Endothelial cell (in vitro differentiated cells): ENCODE measurements around the gene SNX27. TPM values are rescaled to one million over a fixed set of nuclear protein-coding genes. Genes with fewer than 3 reads are reported as not detected.

ENCODE experiments used
- DNase-seq: peaks from one replicate; pipeline ENCODE4 v3.0.0; 2021; ENCODE audit warnings: low spot score
- H3K27ac Mint-ChIP-seq: one replicate; pipeline ENCODE4 v1.8.0; 2021; ENCODE audit warnings: mixed read lengths, inconsistent platforms; ENCODE audit not compliant: unreplicated experiment
- H3K27me3 Mint-ChIP-seq: one replicate; pipeline ENCODE4 v1.8.0; 2021; ENCODE audit warnings: mild to moderate bottlenecking, moderate library complexity, mixed read lengths, inconsistent platforms; ENCODE audit not compliant: unreplicated experiment
- H3K36me3 Mint-ChIP-seq: one replicate; pipeline ENCODE4 v1.8.0; 2021; ENCODE audit warnings: mild to moderate bottlenecking, low read depth, mixed read lengths, inconsistent platforms; ENCODE audit not compliant: unreplicated experiment
- H3K4me1 Mint-ChIP-seq: one replicate; pipeline ENCODE4 v1.8.0; 2021; ENCODE audit warnings: mild to moderate bottlenecking, mixed read lengths, inconsistent platforms; ENCODE audit not compliant: unreplicated experiment
- H3K4me3 Mint-ChIP-seq: one replicate; pipeline ENCODE4 v1.8.0; 2021; ENCODE audit warnings: mild to moderate bottlenecking, mixed read lengths, inconsistent platforms; ENCODE audit not compliant: unreplicated experiment
- H3K9me3 Mint-ChIP-seq: one replicate; pipeline ENCODE4 v1.8.0; 2021; ENCODE audit warnings: mixed read lengths, inconsistent platforms; ENCODE audit not compliant: unreplicated experiment
- total RNA-seq: library from RNA; stranded (reverse); fragmentation: NEBNext Ultra II Directional; extraction: Animal tissue kit (Norgen Biotek cat#: 25700); gene quantifications from one replicate; pipeline ENCODE4 v1.2.1, GENCODE V29; 2021; ENCODE audit not compliant: unreplicated experiment
- TF ChIP-seq, protein P1 (sequence below): fragments of 200-600 bp; sonication (generic); IDR thresholded peaks from one replicate; pipeline ENCODE4 v1.5.0; 2021; ENCODE audit warnings: antibody characterized with exemption; ENCODE audit not compliant: unreplicated experiment

Gene SNX27
- total RNA-seq, 1 donor from 2014 or later: 28.9 TPM

DNA sequence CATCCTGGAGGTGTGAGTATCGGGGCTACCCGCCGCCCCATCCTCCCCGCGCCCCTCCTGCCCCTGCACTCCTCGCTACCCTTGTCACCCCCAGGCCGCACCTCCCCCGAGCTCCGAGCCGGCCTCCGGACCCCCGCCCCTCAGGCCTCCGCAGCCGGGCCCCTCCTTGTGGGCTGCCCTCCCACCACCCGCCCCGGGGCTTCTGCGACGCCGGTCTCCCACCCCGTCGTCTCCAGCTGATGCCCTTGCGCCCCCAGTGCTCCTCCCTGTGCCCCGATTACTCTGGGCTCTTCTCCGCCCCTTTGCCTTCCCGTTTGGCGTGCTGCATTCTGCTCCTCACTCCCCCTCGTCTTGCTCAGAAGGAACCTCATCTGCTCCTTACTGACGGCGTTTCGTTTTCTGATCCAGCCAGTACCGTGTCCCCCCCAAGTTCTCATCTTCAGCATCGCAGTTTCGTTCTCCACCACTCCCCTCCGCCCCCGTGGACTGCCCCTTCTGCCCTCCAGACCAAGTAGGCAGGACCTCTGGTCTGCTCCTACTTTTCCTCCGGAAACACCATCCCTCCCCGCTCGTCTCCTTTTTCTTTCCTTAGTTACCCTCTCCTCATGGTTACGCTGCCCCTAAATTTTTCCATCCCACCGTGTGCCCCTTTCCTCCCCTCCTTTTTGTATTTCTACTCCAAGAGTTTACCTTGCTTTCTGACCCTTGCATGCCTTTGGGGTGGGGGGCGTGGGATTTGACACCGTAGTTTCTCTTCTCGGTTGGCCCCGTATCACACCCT, 841 bp downstream of the SNX27 start:
- TF ChIP-seq, protein P1, sequence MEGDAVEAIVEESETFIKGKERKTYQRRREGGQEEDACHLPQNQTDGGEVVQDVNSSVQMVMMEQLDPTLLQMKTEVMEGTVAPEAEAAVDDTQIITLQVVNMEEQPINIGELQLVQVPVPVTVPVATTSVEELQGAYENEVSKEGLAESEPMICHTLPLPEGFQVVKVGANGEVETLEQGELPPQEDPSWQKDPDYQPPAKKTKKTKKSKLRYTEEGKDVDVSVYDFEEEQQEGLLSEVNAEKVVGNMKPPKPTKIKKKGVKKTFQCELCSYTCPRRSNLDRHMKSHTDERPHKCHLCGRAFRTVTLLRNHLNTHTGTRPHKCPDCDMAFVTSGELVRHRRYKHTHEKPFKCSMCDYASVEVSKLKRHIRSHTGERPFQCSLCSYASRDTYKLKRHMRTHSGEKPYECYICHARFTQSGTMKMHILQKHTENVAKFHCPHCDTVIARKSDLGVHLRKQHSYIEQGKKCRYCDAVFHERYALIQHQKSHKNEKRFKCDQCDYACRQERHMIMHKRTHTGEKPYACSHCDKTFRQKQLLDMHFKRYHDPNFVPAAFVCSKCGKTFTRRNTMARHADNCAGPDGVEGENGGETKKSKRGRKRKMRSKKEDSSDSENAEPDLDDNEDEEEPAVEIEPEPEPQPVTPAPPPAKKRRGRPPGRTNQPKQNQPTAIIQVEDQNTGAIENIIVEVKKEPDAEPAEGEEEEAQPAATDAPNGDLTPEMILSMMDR: no peak
- DNase-seq: peak; percentile 42
- no peaks in the 10 kb centered on the region for H3K9me3 Mint-ChIP-seq
- H3K36me3 Mint-ChIP-seq: peaks cover 16% of the 10 kb centered on the region
- peaks cover 19% of the 10 kb centered on the region for H3K4me1 Mint-ChIP-seq
- H3K27me3 Mint-ChIP-seq: peaks cover 5% of the 10 kb centered on the region
- peak overlapping the region; percentile 88 for H3K27ac Mint-ChIP-seq
- H3K4me3 Mint-ChIP-seq: peak overlapping the region; percentile 99

DNA sequence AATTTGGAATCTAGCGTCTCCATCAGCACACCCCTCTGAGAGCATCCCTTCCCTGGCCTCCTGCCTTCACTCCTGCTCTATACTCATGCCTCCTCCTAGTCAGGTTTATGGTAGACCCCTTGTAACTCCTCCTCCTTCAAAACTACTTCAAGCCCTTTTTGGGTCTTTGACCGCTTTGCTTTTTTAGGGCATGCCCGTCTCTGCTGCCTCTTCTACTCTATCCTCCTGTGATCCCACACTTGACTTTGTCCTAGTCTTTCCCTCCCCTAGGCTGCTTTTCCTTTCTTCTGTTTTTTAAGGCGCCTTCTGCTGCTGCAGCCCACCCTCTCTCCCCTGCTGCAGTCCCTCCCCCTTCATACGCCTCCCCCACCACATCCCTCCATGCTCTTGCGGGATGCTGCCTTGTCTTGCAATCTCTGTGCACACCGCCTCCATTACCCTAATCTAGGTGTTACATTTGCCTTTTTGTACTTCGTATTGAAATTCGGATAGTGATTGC, 1.5 kb downstream of the SNX27 start:
- Mint-ChIP-seq H3K27ac (peak overlapping the region; percentile 88), H3K4me1 (peaks cover 19% of the 10 kb centered on the region), H3K4me3 (peak overlapping the region; percentile 99), H3K9me3 (no peaks in the 10 kb centered on the region), H3K27me3 (peaks cover 5% of the 10 kb centered on the region), H3K36me3 (peaks cover 16% of the 10 kb centered on the region)
- TF ChIP-seq, protein P1: no peak
- DNase-seq: no peak

DNA sequence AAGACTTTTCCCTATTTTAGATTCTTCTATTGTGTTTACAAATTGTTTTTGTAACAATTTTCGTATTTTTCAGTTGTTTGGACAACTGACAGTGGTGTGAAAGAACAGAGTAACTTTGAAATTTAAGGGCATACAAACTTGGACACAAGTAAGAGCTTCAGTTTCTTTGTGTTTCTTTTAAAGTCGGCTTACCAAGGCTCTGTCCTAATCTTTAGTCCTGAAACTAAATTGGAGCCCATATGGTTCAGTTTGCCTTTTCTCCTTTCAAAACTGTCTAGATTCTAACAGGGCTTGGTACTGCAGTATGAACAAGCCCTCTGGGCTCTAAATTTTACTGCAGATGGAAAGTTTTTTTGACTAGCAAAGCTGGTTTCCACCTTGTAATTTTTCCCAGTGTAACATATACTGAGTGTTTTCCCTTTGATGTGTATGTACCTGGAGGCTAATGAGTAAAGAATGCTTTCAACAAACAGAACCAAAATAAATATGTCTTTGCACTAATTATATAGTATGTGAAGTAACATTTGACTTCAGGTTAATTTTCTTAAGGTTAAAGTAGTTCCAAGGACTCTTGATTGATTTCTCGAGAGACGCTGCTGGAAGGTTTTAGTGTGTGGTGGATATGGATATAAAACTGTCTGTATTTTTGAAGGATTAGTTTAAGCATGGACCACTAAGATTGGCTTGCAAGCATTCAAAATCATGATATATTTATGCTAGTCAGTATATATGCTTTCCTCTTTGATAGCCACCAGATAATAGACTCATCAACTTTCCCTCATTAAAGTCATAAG, 4.1 kb downstream of the SNX27 start:
- H3K9me3 Mint-ChIP-seq: no peaks in the 10 kb centered on the region
- peaks cover 5% of the 10 kb centered on the region for H3K27me3 Mint-ChIP-seq
- no peak overlapping the region for H3K27ac Mint-ChIP-seq
- H3K36me3 Mint-ChIP-seq: peaks cover 16% of the 10 kb centered on the region
- H3K4me3 Mint-ChIP-seq: no peak overlapping the region
- H3K4me1 Mint-ChIP-seq: peaks cover 19% of the 10 kb centered on the region
- no peak for DNase-seq
- TF ChIP-seq, protein P1: no peak

DNA sequence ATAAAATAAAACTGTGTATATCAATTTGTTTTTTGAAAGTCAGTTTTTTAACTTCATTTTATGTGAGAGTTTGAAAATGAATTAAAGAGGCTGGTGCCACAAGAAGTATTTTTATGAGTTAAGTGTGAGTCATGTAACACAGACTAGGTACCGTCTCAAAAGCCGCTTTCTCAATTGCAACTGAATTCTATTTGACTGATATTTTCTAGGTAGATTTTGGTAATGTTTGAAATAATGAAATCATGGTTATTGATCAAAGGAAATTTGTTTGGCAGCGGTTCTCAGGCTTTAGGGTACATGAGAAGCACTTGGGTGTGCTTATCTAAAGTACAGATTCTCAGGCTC, 4.6 kb downstream of the SNX27 start:
- H3K27ac Mint-ChIP-seq: no peak overlapping the region
- peaks cover 5% of the 10 kb centered on the region for H3K27me3 Mint-ChIP-seq
- no peak overlapping the region for H3K4me3 Mint-ChIP-seq
- H3K4me1 Mint-ChIP-seq: peaks cover 18% of the 10 kb centered on the region
- TF ChIP-seq, protein P1: no peak
- no peak for DNase-seq
- peaks cover 16% of the 10 kb centered on the region for H3K36me3 Mint-ChIP-seq
- no peaks in the 10 kb centered on the region for H3K9me3 Mint-ChIP-seq

GRCh38 chr1:151618003-151618402, 6.2 kb downstream of the SNX27 start:
- Mint-ChIP-seq H3K4me3 (no peak overlapping the region), H3K36me3 (peaks cover 11% of the 10 kb centered on the region), H3K9me3 (no peaks in the 10 kb centered on the region), H3K4me1 (peaks cover 11% of the 10 kb centered on the region), H3K27ac (no peak overlapping the region), H3K27me3 (peaks cover 3% of the 10 kb centered on the region)
- DNase-seq: no peak
- TF ChIP-seq, protein P1: no peak
